Hepatocyte (in vitro differentiated cells): ENCODE data around the gene FXYD5. TPM values are rescaled to one million over a fixed set of nuclear protein-coding genes. Genes with fewer than 3 reads are reported as not detected.

Experiments
- DNase-seq: peaks from one replicate; pipeline ENCODE4 v3.0.0-alpha.2; 2016; ENCODE audit warnings: low spot score
- H2AFZ ChIP-seq: fragments of 200-600 bp; sonication (generic); 2 replicates; pipeline ENCODE4 v1.6.0; 2016; ENCODE audit warnings: antibody characterized with exemption, mild to moderate bottlenecking
- H3K27ac ChIP-seq: fragments of 200-600 bp; sonication (generic); 2 replicates; pipeline ENCODE4 v1.5.1; 2016; ENCODE audit warnings: mild to moderate bottlenecking
- H3K27me3 ChIP-seq: fragments of 200-600 bp; sonication (generic); 2 replicates; pipeline ENCODE4 v1.6.1; 2016
- H3K36me3 ChIP-seq: fragments of 200-600 bp; sonication (generic); replicated peaks from 2 replicates; pipeline ENCODE4 v1.5.1; 2016; ENCODE audit warnings: low read depth; ENCODE audit not compliant: insufficient read depth
- H3K4me1 ChIP-seq: fragments of 200-600 bp; sonication (generic); 2 replicates; pipeline ENCODE4 v1.5.1; 2016; ENCODE audit warnings: mild to moderate bottlenecking, moderate library complexity; ENCODE audit not compliant: insufficient read depth
- H3K4me2 ChIP-seq: fragments of 200-600 bp; sonication (generic); 2 replicates; pipeline ENCODE4 v1.6.0; 2016
- H3K4me3 ChIP-seq: fragments of 200-600 bp; sonication (generic); 2 replicates; pipeline ENCODE4 v1.5.1; 2016; ENCODE audit warnings: mild to moderate bottlenecking
- H3K79me2 ChIP-seq: fragments of 200-600 bp; sonication (generic); 2 replicates; pipeline ENCODE4 v1.6.0; 2017; ENCODE audit warnings: mild to moderate bottlenecking
- H3K9me2 ChIP-seq: fragments of 200-600 bp; sonication (generic); replicated peaks from 2 replicates; pipeline ENCODE4 v1.6.0; 2017; ENCODE audit warnings: mild to moderate bottlenecking; ENCODE audit not compliant: insufficient read depth
- H3K9me3 ChIP-seq: fragments of 200-600 bp; sonication (generic); 2 replicates; pipeline ENCODE4 v1.5.1; 2016; ENCODE audit warnings: low read depth, mild to moderate bottlenecking
- H4K20me1 ChIP-seq: fragments of 200-600 bp; sonication (generic); 2 replicates; pipeline ENCODE4 v1.6.0; 2016; ENCODE audit warnings: mild to moderate bottlenecking; ENCODE audit not compliant: insufficient read depth, poor library complexity, severe bottlenecking
- CTCF ChIP-seq: fragments of 200-600 bp; sonication (generic); IDR thresholded peaks from 2 replicates; pipeline ENCODE4 v1.5.1; 2016; ENCODE audit warnings: antibody characterized with exemption, mild to moderate bottlenecking; ENCODE audit not compliant: poor library complexity
- EZH2 ChIP-seq: fragments of 200-600 bp; sonication (generic); IDR thresholded peaks from 2 replicates; pipeline ENCODE4 v1.6.1; 2016; ENCODE audit warnings: antibody characterized with exemption, mild to moderate bottlenecking, borderline replicate concordance
- EZH2phosphoT487 ChIP-seq: fragments of 200-600 bp; sonication (generic); IDR thresholded peaks from one replicate; pipeline ENCODE4 v1.6.1; 2018; ENCODE audit warnings: antibody characterized with exemption, mild to moderate bottlenecking, low read depth, moderate library complexity; ENCODE audit not compliant: unreplicated experiment, severe bottlenecking
- WGBS: methylation state at CpG from one replicate; pipeline ENCODE4 v1.1.6; 2016; ENCODE audit warnings: low lambda C conversion rate; ENCODE audit errors: missing lambda C conversion rate; 5-methylcytosine and 5-hydroxymethylcytosine counted together
- polyA plus RNA-seq: library from polyadenylated mRNA; unstranded; fragments of >200 nt; fragmentation: Nextera tagmentation; extraction: Ambion mirVana; gene quantifications from 2 replicates; pipeline ENCODE4 v1.2.1, GENCODE V29; 2016
- total RNA-seq: library from RNA; depleted of rRNA; stranded (reverse); fragments of >200 nt; gene quantifications from 2 replicates; pipeline ENCODE4 v1.2.3, GENCODE V29; 2014

The FXYD5 gene
- total and polyA plus RNA-seq, 2 experiments from 2014 or later = 36.4 to 81.1 TPM

- H3K36me3 ChIP-seq = no peaks in the 10 kb centered on the region
- H2AFZ ChIP-seq = no peak overlapping the region
- H4K20me1 ChIP-seq = no peaks in the 10 kb centered on the region
- no peaks in the 10 kb centered on the region for H3K9me2 ChIP-seq
- H3K4me3 ChIP-seq = no peak overlapping the region
- no peak overlapping the region for H3K4me2 ChIP-seq
- TF ChIP-seq EZH2 (no peak), CTCF (no peak), EZH2phosphoT487 (no peak)
- peaks cover 8% of the 10 kb centered on the region for H3K4me1 ChIP-seq
- H3K27ac ChIP-seq = no peak overlapping the region
- DNase-seq = no peak
- WGBS = 73% methylated on average over 7 of the region's 7 CpGs
- H3K79me2 ChIP-seq = no peaks in the 10 kb centered on the region
- no peaks in the 10 kb centered on the region for H3K9me3 ChIP-seq
- no peaks in the 10 kb centered on the region for H3K27me3 ChIP-seq
Observed at GRCh38 chr19:35214766-35215422, 60.4 kb downstream of the FXYD5 start.

- H3K36me3 ChIP-seq = no peaks in the 10 kb centered on the region
- no peaks in the 10 kb centered on the region for H3K9me2 ChIP-seq
- WGBS = 81% methylated on average over 8 of the region's 8 CpGs
- H4K20me1 ChIP-seq = no peaks in the 10 kb centered on the region
- DNase-seq = no peak
- no peak overlapping the region for H3K27ac ChIP-seq
- H3K4me2 ChIP-seq = no peak overlapping the region
- TF ChIP-seq CTCF = no peak
- no peak for TF ChIP-seq EZH2
- no peak for TF ChIP-seq EZH2phosphoT487
- peaks cover 12% of the 10 kb centered on the region for H3K4me1 ChIP-seq
- H3K27me3 ChIP-seq = no peaks in the 10 kb centered on the region
- no peaks in the 10 kb centered on the region for H3K9me3 ChIP-seq
- H2AFZ ChIP-seq = no peak overlapping the region
- H3K79me2 ChIP-seq = no peaks in the 10 kb centered on the region
- no peak overlapping the region for H3K4me3 ChIP-seq
Observed at GRCh38 chr19:35216016-35216832, 61.7 kb downstream of the FXYD5 start.

GRCh38 chr19:35216833-35217648 is 62.5 kb downstream of the FXYD5 start:
- WGBS = 65% methylated on average over 3 of the region's 3 CpGs
- no peaks in the 10 kb centered on the region for H3K27me3 ChIP-seq
- H2AFZ ChIP-seq = no peak overlapping the region
- no peak overlapping the region for H3K27ac ChIP-seq
- H3K4me1 ChIP-seq = peaks cover 12% of the 10 kb centered on the region
- no peaks in the 10 kb centered on the region for H4K20me1 ChIP-seq
- TF ChIP-seq CTCF (peak; percentile 20), EZH2phosphoT487 (no peak), EZH2 (no peak)
- H3K9me3 ChIP-seq = no peaks in the 10 kb centered on the region
- no peak overlapping the region for H3K4me2 ChIP-seq
- no peaks in the 10 kb centered on the region for H3K36me3 ChIP-seq
- H3K4me3 ChIP-seq = no peak overlapping the region
- no peaks in the 10 kb centered on the region for H3K9me2 ChIP-seq
- no peaks in the 10 kb centered on the region for H3K79me2 ChIP-seq
- peak; percentile 55 for DNase-seq
